HG02610 (cell line): Measurements from ENCODE around the gene SOX30.
A peak's percentile ranks its signal among the peaks of the same experiment; 100 is the strongest.

Source experiments
- ATAC-seq: cut with Tn5 transposase; IDR thresholded peaks from one replicate; pipeline ENCODE4 v1.9.1; 2021; ENCODE audit warnings: mild to moderate bottlenecking, moderate library complexity; ENCODE audit not compliant: unreplicated experiment

Gene SOX30

DNA sequence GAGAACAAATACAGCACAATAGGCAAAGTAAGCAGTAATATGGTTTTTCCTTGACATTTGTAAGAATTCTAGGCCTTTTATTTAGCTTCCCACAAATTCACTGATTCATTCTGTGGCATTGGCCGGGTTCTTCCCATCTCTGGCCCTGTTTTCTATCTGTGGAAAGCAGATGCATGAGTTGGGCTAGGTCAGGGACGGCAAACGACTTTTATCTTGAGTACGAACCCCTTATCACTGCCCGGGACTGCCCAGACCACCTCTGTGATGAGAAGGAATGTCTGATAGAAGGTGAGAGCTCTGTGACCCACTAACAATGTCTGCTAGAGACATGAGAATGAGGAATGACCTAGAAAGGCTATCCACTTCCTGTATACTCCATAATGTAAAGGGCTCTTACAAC, 41.2 kb downstream of the SOX30 start:
- ATAC-seq: no peak

- no peak for ATAC-seq
Measured at GRCh38 chr5:157608972-157609565, 43.2 kb downstream of the SOX30 start.

DNA sequence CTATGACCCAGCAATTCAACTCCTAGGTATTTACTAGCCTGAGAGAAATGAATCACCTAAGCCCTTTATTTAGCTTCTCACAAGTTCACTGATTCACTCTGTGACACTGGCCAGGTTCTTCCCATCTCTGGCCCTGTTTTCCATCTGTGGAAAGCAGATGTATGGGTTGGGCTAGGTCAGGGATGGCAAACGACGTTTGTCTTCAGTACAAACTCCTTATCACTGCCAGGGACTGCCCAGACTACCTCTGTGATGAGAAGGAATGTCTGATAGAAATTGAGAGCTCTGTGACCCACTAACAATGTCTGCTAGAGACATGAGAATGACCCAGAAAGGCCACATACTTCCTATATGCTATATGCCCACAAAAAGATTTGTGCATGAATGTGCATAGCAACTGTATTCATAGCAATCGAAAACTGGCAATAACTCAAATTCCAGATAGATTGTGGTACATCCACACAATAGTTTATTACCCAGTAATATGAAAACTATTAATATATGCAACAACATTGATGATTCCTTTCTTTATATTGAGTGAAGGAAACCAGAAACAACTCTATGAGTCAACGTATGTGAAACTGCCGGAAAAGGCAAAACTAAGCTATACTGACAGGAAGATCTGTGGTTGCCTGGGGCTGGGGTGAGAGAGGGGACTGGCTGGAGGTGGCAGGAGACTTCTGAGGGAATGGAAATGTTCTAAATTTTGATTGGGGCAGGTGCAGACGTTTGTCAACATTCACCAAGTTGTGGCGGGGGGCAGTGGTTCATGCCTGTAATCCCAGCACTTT, 44.7 kb downstream of the SOX30 start:
- ATAC-seq: peak; percentile 41

- ATAC-seq: no peak
Measured at GRCh38 chr5:157606046-157606445, 46.2 kb downstream of the SOX30 start.

DNA sequence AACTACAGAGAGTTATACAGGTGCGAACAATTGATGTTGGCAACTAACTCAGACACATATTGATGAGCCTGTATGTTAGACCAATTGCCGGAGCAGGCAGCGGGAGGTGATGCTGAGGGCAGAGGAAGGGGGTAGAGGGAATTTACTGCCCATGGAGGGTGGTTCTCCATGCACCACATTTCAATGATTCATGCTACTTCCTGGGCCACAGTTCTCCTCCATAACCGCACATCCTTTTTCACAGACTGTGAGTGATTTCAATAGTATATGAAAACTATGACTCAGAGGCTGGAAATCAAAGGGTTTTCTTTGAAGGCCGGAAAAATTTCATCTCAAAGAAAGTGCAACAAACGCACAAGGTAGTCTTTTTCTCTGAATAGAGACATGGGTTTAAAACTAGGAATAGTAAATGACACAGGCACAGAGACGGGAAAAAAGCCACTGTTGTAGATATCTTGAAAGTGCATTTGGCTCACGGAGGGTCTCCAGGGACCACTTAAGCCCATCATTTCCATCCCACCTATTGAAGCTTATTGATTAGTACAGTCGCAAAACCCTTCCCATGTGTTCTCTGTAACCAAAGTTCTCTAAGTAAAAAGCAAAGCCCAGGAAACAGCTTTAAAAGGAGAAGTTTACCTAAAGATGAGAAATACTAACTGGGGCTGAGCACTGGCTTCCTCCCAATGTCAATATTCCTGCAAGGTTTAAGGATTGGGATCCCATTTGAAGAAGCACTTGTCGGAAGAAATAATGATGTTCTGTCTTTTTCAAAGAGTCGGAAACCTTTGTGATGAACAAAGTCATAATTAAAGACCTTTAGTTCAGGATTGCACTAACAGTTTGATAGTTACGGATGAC, 48.7 kb downstream of the SOX30 start:
- ATAC-seq: peak; percentile 28

- ATAC-seq: peak; percentile 50
Measured at GRCh38 chr5:157602505-157602904, 49.7 kb downstream of the SOX30 start.

DNA sequence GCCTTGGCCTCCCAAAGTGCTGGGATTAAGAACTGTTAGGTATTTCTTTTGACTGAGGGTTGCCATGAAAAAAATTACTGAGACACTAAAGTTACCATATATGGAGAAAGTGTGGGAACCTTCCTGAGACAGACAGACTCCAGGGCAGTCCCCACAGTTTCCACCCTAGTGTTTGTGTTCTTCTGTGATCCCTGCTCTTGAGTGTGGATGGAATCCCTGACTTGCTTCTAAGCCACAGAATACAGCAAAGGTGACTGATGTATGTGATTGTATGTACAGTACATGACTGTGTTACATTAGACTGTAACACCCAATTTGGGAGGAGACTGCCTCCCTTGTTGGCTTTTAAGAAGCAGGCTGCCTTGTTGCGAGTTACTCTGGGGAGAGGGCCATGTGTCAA, 52.0 kb downstream of the SOX30 start:
- no peak for ATAC-seq

DNA sequence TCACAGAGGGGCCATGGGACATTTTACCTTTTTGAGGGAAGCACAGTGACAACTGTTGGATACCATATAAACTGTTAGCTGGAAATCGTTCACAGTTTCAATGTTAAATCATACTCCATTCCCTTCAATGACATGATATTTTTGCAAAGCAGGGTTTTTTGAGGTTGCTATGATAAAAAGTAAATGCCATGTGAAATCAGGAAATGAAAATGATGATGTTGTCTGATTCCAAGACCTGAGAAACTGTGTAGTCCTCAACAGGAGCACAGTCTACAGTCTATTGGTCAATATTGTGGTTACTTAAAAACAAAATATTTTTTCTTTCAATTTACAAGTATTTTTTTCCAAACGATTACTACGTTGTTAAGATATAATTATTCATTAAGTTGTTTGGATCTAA, 52.7 kb downstream of the SOX30 start:
- ATAC-seq: no peak

- peak; percentile 40 for ATAC-seq
Measured at GRCh38 chr5:157598350-157598936, 53.8 kb downstream of the SOX30 start.

GRCh38 chr5:157597277-157597676, 55.0 kb downstream of the SOX30 start:
- no peak for ATAC-seq

GRCh38 chr5:157596487-157596886, 55.8 kb downstream of the SOX30 start:
- ATAC-seq: peak; percentile 72

GRCh38 chr5:157594675-157595459, 57.4 kb downstream of the SOX30 start:
- ATAC-seq: no peak

- ATAC-seq: peak; percentile 42
Measured at GRCh38 chr5:157594257-157594656, 58.0 kb downstream of the SOX30 start.

DNA sequence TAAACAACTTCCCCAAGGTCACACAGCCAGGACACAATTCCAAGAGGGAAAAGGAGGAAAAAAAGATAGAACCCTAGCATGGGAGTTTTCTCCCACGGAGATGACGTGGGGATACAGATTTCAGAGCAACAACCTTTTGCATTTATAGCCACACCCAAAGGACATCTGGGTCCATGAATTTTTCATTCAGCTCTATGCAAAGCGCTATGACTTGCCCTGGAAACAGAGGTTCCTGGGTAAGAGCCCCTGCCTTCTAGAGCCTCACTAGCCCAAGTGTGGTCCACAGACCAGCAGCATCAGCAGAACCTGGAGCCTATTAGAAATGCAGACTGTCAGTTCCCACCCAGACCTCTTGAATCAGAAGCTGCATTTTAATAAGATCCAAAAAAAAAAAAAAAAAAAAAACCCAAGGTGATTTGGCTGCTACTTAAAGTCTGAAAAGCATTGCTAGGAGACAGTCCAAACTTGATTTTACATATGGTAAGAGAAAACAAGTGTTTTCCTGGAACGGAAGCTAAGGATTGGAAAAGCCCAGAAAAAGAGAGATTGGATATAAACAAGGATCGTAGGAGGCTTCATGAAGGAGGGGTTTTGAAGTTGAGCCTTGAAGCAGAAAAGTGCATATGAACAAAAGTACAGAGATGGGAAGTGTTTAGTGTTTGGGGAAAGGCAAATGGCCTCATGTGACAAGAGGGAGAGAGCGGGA, 59.0 kb downstream of the SOX30 start:
- no peak for ATAC-seq

DNA sequence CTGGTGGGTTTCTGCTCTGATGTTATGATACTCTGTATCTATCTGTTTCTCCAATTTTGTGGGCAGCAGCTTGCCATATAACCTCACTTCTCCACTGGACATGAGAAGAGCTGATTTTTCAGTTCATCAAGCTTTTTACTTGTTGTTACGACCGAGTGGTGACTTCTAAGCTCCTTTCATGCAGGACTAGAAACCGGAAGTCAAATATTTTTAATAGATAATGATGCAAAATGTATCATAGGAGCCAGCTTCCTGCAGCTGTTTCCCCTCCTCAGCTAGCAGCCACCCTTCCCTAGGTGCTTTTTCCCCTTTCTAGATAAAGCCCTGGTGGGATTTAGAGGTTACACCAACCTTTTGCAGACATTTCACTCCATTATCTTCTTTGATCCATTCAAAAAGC, 59.6 kb downstream of the SOX30 start:
- ATAC-seq: no peak

DNA sequence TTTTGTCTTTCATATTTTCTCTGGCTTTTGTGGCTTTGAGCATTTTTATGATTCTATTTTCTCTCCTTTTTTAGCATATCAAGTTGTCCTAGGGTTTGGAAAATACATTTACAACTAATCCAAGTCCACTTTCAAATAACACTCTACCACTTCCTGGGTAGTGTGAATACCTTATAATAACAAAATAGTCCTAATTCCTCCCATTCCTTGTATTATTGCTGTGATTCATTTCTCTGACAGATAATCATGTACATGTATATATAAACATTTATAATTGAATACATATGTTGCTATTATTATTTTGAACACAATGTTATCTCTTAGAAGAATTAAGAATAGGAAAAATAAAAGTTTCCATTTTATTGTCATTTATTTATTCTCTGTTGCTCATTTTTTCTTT, 61.8 kb downstream of the SOX30 start:
- no peak for ATAC-seq

- ATAC-seq: no peak
Measured at GRCh38 chr5:157584628-157585027, 67.6 kb downstream of the SOX30 start.

DNA sequence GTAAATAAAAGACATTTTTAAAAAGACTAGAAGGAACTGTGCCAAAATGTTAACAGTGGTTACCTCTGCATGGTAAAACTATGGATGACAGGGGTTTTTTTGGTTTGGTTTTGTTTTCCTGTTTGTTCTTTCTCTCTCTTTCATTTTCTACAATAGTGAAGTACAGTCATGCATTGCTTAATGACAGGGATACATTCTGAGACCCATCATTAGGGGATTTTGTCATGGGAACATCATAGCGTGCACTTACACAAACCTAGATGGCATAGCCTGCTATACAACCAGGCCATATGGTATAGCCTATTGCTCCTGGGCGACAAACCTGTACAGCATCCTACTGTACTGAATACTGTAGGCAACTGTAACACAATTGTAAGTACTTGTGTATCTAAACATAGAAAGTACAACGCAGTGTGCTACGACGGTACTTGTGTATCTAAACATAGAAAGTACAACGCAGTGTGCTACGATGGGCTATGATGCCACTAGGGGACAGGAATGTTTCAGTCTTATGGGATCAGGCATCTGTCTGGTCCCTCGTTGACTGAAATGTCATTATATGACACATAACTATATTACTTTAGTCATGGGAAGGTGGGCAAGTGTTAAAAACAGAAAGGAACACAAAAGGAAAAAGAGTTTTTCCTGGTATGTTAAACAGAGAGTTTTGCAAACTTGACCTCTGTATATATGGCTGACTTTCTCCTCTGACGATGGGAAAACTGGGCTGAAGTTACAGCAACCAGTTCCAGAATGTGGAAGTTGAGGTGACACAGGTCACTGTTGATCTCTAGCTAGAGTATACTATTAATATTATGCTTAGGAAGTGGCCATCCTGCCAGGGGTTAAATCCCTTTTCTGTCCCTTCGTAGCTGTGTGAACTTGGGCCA, 69.3 kb downstream of the SOX30 start:
- peak; percentile 88 for ATAC-seq

GRCh38 chr5:157581901-157582300, 70.3 kb downstream of the SOX30 start:
- no peak for ATAC-seq
